GM12874 (cell line): Measurements from ENCODE around the gene PPARG.

Source experiments
- CTCF ChIP-seq: IDR thresholded peaks from 2 replicates; pipeline ENCODE4 v1.5.1; 2011; ENCODE audit warnings: low read depth, mild to moderate bottlenecking, control low read depth, low read length, moderate library complexity; ENCODE audit not compliant: insufficient read depth

PPARG gene

DNA sequence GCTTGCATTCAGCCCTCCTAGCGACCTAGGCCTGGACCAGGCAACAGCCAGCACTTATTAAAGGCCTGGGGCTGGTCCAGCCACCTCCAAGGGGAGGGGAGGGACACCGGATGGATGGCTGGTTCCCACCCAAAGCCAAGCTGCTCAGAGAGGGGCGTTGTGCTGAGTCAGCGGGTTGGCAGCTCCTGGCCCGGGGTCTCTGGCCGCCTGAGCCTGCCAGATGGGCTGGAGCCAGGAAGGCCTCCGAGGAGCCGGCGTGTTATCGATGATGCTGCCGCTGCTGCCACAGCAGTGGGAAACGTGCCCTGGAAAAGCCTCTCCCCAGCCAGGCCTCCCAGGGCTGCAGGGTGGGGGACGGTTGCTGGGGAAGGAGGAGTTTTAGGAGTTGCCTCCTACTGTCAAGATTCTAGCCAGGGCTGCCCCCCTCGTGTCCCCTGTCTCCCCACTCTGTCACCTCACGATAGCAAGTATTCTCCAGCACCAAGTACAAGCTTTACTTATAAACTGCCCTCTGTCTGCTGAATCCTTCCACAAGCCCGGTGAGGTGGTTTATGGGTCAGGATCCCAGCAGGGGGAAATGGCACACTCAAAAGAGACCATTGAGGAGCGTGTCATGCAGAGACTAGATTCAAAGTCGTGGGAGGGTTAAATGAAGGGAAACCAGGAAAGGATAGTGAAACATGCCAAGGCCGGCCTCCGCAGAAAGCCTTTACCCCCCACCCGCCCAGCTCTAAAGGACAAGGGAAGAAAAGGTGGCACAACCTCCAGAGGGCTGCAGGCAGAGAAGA lies 152.3 kb downstream of the PPARG start:
- no peak for TF ChIP-seq CTCF

GRCh38 chr3:12442654-12443501 lies 154.0 kb downstream of the PPARG start:
- TF ChIP-seq CTCF: no peak

DNA sequence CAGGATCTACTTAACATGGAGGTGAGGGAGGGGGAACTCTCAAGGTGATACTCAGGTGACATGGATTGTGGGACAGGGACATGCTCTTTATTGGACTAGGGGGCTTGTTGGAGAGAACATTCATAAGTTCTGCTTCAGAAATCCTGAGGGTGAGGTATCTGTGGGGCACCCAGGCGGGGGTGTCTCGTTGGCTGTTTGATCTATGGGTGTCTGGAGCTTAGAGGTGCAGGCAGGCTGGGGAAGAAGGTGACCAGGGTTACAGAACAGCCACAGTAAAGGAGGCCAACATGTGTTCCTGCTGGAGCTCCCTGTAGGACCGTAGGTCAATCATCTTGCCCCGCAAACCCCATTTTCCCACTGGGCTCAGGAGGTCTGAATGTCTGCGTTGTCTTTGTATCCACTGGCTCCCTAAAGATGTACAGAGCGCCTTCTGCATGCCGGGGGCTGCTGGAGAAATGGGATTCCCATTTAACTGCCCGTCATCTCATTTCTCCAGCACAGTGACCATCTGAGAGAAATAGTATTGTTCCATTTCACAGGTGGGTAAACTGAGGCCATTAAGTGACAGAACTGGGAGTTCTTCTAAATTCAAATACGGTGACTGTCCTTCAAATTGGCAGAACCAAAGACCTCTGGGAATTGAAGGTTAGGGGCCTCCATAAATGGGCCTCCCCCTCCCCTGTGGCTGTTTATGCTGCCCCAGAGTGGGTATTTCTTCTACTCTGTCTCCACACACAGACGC lies 155.1 kb downstream of the PPARG start:
- no peak for TF ChIP-seq CTCF

DNA sequence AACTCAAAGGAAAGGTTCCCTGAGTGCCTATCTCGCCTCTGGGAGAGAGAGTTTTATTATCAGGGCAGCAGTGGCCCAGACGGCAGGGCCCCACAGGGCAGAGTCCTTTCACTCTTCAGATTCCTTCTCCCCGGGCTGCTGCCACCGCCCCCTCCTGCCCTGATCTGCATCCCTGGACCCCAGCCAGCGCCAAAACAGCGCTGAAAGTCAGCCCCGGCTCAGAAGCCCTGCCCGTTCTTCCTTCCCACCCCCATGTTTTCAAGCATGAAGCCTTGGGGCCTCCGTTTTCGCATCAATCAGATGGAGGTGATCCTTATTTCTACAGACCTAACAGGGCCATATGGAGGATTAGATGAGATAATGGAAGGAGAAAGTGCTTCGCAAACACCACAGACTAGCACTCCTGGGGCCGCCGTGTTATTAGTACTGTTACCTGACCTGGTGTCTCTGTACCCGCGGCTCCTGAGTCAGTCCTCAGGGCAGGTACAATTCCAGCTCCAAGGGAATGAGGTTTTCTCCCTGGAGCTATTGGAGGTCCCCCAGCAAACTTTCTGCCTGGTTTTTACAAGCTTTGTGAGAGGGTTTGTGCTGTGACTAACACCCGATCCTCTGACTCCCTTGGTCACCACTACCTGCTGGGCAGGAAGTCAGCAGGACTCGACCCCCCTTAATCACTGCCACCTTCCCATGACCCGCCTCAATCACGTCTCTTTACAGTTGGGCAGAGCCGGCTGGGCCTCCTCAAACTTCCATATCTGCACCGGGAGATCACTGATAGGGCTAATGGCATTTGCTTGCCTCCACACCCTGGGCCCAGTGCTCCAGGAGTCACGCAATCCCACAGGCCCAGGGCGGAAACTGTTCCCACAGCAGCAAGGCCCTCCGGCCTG lies 156.0 kb downstream of the PPARG start:
- TF ChIP-seq CTCF: no peak

DNA sequence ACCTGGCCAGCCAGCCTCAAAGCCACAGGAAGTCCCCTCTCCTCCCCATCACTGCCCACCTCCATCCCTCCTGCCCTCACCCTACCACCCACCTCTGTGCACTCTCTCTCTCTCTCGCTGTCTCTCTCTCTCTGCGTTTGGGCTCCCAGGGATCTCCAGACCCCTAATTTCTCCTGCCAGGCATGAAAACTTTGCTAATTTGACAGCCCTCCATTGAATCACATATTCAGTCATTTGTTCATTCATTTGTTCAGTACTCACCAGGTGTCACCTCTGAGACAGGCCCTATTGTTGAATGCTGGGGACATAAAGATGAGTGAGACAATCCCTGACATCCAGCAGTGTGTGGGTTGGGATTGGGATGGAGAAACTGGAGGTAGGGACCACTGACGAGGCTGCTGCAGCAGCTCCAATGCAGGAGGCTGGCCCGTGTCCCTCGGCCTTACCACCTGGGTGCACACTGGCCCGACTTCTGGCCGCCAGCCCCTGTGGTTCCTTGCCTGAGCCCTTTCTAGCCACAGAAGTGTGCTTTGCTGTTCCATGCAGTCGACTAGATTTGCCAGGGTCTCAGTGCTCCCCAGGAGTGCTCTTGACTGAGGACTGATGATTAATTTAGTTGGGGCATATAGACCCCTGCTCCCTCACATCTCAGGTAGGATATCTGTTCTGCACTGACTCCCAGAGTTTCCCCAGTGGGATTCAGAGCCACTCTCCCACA lies 156.8 kb downstream of the PPARG start:
- no peak for TF ChIP-seq CTCF

GRCh38 chr3:12446298-12446697 lies 157.4 kb downstream of the PPARG start:
- no peak for TF ChIP-seq CTCF
